Stimulated activated CD4-positive, alpha-beta T cell treated with anti-CD3 and anti-CD28 coated beads, Interleukin-12 subunit alpha, Interleukin-12 subunit beta, amount 100 ng/mL, for 24 hours (primary cell): ENCODE data around the gene TRPM3.
"Not testable (repeated sequence)": the region's sequence is repeated elsewhere in the genome, so short reads cannot be mapped to it uniquely, and the experiment has no call there.

Experiments
- DNase-seq, 2 experiments: peaks; one replicate each; pipeline ENCODE4 v3.0.0-alpha.2; 2020; ENCODE audit warnings: low read depth in 2 of 2

TRPM3 gene

DNA sequence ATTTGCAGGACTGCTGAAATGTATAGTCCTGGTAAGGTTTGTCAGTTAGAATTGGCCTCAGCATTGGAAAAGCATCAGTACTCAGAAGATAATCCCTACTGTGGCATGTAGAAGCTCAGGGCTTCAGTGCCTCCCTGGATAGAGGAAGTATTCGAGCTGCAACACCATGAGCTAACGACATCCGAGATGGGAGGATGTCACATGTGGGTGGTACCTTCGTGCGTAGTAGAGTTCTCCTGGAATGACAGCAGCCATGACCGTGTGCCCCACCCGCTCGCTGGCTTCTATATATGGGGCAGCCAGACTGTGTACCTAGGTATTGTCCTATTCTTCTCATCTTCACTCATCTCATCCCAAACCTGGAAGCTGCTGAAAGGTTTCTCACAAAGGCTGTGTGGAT, 361.2 kb downstream of the TRPM3 start:
- no peak for DNase-seq

DNA sequence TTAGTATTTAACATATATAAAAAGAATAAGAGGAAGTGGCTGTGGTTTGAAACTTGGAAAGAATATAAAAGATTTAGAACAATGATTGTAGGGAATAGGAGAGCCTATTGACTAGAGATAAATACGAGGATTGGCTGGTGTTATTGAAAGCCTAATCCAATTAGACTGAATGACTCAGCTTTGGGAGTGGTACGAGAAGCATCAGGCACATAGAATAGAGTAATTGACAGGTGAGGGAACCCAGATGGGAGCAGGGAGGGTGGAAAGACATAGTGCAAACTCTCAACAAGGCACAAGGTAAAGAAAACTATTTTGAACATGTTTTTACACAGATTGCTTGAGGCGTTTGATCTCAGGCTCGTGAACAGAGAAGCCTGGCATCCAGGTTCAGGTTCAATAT, 368.1 kb downstream of the TRPM3 start:
- DNase-seq = no peak

DNA sequence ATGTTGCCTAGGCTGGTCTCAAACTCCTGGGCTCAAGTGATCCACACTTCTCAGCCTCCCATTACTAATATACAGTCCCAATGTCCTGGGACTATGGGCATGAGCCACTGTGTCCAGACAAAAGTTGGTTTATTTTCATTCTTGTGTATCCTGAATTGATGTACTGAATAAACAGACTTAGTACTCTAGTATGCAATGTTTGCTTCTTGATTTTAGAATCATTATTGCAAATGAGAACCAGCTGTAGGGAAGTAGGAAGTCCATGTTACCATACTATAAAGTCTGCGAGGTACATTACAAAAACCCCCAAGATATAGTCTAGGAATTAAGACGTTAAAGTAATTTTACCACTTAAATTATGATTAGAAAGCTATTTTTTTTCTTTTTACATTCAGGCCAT, 372.4 kb downstream of the TRPM3 start:
- DNase-seq = no peak

DNA sequence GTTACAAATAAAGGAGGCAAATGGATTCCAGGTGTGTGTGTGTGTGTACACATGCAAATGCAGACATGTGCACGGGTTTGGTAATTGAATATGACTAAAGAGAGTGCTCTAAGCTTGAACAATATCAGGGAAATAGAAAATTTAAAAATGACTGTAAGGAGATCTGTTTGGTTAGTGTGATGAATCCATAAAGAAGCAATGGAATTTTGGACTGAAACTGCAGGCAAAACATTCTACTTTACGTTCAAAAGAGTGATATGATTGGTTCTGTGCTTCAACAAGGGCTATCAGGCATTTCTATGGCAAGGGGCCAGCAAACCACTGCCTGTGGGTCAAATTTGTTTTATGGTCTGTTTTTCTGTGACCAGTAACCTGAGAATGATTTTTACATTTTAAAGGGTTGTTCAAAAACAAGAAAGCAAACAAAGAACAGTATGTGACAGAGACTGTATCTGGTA, 374.1 kb downstream of the TRPM3 start:
- no peak for DNase-seq

DNA sequence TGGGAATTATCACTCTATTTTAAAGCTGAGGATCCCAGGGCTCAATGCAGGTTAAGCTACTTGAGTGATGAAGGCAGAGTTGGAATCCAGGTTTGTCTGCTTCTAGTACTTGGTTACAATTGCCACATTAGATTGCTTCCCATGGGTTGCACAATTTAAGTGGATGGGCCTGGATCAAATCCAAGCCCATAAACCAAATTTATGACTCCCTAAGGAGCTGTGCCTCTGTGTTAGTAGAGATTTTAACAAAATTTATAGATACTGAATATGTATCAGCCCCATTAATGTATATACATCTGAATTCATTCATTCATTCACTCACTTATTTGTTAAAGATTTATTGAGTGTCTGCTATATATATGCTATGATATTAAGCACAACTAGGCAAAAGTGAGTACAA, 374.7 kb downstream of the TRPM3 start:
- DNase-seq = no peak

DNA sequence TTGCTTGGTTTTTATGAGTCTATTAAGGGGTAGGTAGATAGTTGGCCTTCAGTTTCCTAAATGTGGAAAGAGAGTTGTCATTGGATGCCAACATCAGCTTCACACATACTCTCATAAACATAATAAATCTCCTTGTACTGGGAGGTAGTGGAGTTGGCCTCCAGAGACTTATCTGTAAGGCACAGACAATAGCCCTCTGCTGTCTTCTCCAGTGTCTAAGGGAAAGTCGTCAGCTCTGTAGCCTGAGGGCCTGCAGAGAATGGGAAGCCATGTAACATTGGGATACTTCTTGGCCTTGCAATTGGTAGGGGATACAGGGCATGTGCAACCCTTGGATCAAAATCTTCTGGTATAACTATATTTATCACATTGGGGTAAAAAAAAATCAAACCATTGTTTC, 375.1 kb downstream of the TRPM3 start:
- DNase-seq = no peak

DNA sequence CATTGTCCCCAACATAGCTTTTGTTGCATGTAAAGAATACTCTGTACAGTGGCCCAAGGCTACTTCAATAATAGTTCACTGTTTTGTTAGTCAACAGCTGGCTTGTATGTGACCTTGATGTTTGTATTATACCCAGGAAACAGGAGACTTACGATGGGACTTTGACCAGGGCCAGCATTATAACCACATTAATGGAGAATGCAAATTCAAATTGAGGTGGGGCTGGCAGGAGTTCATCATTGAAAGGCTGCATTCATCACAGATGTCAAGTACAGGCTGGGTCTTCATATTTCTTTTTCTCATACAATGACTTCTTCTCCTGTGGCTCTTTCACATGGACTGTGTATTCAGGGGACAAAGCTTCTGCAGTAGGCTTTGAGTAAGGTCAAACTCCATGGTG, 396.6 kb downstream of the TRPM3 start:
- not testable (repeated sequence) for DNase-seq

DNA sequence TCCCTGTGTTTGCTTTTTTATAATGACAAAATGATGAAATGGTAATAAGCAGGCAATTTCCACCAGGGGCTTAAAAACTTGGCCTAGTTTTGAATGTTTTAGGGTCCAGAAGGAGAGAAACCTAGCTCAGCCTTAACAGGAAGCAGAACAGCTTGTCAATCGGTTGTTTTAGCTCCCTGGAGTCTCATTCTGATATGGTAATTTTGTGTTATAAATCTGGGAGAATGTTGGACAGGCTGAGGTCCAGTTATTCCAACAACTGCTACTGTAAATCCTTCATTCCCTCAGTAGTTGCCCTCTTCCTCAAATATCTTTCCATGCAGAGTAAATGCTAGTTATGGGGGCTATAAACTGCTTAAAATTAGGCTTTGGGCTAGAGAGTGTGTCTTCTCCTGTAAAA, 397.4 kb downstream of the TRPM3 start:
- DNase-seq = not testable (repeated sequence)

DNA sequence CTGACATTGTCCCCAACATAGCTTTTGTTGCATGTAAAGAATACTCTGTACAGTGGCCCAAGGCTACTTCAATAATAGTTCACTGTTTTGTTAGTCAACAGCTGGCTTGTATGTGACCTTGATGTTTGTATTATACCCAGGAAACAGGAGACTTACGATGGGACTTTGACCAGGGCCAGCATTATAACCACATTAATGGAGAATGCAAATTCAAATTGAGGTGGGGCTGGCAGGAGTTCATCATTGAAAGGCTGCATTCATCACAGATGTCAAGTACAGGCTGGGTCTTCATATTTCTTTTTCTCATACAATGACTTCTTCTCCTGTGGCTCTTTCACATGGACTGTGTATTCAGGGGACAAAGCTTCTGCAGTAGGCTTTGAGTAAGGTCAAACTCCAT, 414.6 kb downstream of the TRPM3 start:
- not testable (repeated sequence) for DNase-seq

DNA sequence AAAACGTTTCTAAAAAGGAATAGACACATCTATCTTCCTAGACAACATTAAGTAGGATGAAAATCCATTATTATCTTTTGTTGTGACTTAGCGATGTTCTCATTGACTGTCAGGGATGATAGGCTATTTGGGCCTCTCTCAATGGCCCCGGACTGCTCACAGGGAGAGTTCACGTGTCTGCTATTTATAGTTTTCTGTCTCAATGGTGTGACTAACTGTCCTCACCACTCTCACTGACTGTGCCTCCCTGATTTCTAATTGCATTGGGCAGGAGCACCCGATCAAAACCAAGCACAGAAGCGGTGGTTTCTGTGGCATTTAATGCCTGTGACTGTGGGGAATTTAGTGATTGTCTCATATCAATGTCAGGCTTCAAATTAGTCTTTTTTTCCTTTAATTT, 420.3 kb downstream of the TRPM3 start:
- DNase-seq = no peak

DNA sequence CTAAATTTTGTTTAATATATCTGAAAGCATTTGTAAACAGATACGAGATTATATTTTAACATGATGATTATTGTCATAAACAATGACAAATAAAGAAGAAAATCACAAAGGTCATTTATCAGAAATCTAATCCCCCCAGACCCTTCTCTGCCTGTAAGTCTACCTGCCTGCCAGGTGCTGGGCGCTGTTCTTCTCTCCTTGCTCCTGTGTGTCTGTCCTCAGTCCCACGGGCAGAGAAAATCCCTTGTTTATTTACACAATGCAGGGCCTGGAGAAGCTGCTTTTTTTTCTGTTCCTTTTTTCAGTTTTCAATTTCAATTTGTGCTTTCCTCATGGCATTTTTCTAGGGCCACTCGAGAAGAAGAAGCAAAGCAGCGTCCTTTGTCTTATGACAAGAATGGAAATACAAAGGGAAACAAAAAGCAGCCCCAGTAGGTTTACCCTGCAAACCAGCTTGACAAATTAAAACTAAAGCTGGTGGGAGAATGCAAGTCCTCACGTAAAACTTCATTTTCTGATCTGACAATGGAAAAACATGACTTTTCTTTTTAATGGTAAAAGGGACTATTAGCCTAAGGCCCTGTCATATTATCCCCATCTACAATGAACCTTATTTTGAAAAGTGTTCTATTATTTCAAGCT, 424.6 kb downstream of the TRPM3 start:
- DNase-seq = no peak

DNA sequence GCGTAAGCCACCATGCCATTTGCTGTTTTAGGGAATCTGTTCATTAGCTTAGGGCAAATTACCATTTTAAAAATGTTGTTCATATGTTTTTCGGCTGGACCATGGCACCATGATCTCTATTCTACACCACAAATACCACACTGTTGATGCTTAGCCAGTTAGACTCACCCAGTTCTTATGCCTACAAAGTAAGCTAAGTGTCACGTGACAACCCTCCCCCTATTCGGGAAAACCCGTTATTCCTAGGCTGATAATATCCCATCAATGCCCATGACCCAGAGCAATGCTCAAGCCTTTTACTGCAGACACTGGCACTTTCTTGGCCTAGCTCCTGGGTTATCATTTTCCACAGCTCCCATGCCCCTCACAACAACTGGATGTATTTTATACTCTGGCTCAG, 426.7 kb downstream of the TRPM3 start:
- no peak for DNase-seq

DNA sequence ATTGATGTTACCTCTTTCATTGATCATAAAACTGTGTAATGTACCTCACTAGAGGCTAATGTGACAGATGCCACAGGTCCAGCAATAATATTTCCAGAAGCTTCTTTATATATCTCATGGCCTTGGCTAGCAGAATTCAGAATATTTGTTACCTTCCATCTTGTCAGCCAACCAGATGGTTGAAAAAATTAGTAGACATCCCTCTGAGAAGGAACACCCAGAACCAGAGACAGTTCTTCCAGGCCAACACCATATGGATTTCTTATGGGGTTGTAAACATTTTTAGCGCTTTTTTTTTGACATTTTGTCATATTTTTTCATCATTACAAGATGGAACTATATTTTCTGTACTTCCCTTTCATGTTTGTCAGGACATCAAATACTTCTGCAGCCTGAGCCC, 428.2 kb downstream of the TRPM3 start:
- DNase-seq = no peak

DNA sequence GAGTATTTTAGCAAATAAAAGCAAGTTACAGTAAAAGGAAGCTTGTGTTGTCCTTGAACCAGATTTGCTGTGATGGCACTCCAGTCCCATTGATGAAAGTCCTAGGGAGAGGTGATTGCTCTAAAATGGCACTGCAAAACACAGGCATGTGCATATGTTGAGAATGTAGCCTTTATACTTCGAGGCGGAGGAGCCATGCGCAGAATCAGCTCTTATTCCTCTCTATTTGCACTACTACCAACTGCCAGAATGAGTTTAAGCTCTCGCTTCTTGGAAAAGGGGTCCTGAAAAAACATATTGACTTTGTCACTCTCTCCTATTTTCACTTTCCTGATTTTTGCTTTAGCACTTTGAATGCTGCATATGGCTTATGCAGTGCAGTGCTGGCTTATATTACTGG, 429.0 kb downstream of the TRPM3 start:
- DNase-seq = no peak

DNA sequence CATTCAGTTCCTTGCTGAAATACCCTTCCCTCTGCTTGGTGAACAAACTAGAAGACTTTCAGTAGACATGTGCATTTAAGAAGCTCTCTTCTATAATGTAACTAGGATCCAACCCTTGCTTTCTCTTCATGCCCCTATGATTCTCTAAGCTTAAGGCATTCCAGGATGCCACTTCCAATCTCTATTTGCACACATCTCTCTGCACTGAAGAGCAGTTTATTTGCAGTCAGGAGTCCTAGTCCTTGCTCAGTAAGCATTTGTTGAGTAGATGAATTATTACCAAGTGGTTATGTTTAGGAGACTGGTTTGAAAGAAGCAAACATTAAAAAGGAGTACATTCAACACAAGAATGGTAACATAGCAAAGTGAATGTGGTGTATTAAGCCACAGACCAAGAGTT, 432.7 kb downstream of the TRPM3 start:
- no peak for DNase-seq

DNA sequence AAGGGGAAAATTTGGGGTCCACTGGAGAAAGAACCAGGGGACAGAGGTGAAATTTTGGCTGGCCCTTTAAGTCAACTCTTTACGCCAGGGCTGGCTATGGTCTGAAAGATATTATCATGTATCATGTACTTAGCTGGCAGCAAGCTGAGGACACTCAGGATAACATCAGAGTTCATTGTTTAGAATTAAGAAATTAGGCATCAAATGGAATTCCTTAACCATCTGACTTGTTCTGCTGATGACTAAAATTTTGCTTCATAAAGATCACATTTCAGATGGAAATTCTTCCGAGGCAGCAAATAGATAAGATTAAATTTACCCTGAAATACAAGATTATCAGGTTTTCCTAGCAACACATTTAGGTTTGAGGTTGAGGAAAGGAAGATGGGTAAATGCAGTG, 437.6 kb downstream of the TRPM3 start:
- DNase-seq = no peak

DNA sequence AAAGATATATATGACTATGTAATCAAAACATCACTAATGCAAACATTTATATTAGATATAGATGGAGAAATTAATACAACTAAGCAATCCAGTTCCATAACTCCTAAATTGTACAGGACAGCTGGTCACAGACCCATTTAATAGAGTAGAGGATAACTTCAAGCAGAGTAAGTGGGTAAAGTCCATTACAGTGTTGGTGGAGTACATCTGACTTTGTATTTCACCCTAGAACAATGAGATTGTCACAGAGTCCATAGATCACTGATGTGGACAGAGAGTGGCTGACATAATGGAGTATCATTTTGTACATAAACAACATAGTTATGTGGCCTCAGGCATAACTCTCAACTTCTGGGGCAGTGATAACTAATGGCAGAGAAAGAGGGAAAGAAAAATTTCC, 439.1 kb downstream of the TRPM3 start:
- DNase-seq = no peak

DNA sequence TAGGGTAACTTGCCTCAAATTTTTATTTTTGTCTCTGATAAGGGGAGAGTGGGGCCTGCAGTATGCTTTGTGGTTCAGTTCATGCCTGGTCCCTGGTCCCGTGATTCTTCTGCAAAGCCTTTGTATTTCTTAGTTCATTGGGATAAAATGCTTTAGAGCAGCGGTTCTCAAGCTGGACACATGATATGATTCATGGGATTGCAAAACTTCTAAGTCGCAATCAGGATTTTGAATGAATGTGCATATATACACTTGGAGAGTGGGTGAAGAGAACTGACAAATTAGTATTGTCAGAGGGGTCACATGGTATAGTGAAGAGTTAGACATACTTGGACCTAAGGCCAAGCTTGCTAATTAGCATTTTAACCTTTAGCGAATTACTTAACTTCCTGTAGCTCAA, 441.6 kb downstream of the TRPM3 start:
- DNase-seq = no peak

DNA sequence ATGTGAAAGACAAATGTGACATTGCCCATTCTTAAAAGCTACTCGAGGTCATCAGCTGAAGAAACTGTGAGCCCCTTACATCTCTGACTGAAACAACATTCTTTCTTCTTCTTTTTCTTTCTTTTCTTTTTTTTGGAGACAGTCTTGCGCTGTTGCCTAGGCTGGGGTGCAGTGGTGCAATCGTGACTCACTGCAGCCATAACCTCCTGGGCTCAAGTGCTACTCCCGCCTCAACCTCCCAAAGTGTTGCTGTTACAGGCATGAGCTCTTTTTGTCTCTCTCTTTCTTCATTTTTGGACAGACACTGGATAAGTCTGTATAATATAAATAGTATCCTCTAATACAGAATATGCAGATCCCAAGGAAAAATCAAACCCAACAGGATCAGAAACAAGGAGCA, 443.3 kb downstream of the TRPM3 start:
- DNase-seq = no peak

DNA sequence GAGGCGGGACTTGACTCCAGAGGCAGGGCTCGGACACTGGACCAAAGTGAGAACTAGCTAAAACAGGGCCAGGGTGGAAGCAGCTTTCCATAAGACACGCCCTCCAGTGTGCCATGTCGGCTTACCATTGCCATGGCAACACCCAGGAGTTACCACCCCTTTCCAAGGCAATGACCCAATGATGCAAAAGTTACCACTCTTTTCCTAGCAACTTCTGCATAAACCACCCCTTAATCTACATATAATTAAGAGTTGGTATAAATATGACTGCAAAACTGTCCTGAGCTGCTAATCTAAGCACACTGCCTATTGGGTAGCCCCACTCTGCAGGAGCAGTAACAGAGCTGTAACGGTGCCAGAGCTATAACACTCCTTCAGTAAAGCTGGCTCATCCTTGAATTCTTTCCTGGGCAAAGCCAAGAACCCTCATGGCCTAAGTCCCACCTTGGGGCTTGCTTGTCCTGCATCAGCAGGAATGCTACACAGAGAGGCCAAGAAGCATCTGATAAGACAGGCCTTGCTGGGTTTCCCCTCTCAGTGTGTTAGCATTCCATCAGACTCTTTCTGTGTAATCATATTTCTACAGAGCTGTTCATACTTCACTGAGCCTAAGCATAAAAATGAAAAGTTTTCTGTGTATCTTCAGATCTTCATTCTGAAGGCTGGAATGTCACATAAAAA, 444.2 kb downstream of the TRPM3 start:
- no peak for DNase-seq

DNA sequence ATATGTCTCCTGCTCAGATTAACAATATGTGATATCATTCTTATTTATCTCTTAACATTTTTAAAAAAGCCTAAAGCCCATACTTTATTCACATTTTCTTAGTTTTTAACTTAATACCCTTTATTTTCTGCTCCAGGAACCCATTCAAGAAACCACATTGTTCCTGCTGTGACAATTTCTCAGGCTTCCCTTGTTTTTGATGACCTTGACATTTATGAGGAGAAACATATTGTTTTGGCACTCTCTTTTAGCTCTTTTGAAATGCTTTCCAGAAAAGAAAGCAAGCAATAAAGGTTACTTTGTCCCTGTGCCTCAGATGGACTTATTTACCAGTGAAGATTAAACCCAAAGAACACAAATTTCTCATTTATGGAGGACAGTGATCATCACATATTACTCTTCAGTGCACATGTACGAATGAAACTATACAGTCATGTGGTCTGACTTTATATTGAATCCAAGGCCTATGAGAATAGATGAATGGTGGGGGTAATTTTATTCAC, 445.5 kb downstream of the TRPM3 start:
- no peak for DNase-seq

DNA sequence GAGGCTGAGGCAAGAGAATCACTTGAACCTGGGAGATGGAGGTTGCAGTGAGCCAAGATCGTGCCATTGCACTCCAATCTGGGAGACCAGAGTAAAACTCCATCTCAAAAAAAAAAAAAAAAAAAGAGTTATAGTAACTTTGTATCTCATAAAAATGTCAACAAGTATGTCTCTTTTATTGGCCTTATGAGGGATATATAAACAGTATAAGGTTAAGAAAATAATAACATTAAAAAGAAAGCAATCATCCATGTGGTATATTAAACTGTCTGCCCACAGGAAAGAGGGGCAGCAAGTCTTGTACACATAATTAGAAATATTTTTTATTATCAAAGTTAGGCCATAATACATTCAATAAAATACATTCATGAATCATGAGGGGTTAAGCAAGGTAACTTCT, 447.6 kb downstream of the TRPM3 start:
- no peak for DNase-seq

DNA sequence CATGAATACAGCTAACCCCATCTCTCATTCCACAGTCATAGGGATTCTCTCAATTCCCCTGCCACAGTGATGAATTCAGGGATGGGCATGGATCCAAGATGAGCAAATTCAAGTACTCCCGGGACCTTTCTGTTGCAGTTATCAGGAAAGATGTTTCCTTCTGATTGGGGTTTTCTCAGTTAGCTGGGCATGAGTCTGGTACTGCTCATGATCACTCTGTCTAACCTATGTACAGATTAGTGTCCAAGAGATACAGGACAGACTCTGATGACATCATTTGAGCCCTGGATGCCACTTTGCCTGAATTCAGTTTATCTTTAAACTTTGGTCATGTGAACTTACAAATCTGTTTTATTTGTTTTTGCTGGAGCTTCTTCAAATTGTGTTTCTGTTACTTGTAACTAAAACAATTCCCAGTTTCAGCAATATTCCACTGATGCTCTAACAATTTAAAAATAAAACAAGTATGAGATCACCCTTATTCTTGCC, 449.2 kb downstream of the TRPM3 start:
- no peak for DNase-seq
